Prostate gland (tissue), 2 donors: ENCODE results near the gene SLAMF8.

Experiments
- POLR2A ChIP-seq: fragments of 450-650 bp; IDR thresholded peaks from one replicate; pipeline ENCODE4 v1.6.1; 2016; ENCODE audit warnings: antibody characterized with exemption, mild to moderate bottlenecking
- POLR2AphosphoS5 ChIP-seq: sonication (generic); formaldehyde crosslinking; IDR thresholded peaks from one replicate; pipeline ENCODE4 v1.6.1; 2017; ENCODE audit warnings: antibody characterized with exemption
- TF ChIP-seq, protein P1 (sequence below), 4 experiments: fragments of 200-600 bp in 2 of 4; fragments of 450-650 bp in 2 of 4; sonication (generic) in 2 of 4; IDR thresholded peaks; 1 replicate in 3 of 4; 2 replicates in 1 of 4; pipeline ENCODE4 v1.5.1; 2016 to 2019; ENCODE audit warnings: antibody characterized with exemption in 4 of 4, mild to moderate bottlenecking in 2 of 4, moderate library complexity in 2 of 4

DNA sequence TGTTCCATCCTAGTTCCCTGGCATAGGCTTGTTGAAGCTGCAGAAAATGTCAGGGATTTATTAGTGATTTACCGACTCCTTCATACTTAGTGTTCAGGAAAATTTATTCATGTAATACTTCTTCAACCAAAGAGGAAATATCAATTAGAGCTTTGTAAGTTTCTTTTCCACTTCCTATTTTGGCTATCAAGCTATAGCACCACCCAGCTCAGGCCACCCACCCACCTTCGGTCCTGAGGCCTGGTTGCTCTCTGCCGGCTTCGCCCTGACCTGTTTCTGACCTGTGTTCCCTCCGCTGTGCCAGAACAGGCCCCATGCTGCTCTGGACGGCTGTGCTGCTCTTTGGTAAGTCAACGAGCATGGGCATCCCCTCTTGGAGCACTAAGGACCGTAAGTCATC lies 24.6 kb upstream of the SLAMF8 start, which contains the start of gene FCRL6:
- no peak for TF ChIP-seq POLR2A
- TF ChIP-seq, protein P1, sequence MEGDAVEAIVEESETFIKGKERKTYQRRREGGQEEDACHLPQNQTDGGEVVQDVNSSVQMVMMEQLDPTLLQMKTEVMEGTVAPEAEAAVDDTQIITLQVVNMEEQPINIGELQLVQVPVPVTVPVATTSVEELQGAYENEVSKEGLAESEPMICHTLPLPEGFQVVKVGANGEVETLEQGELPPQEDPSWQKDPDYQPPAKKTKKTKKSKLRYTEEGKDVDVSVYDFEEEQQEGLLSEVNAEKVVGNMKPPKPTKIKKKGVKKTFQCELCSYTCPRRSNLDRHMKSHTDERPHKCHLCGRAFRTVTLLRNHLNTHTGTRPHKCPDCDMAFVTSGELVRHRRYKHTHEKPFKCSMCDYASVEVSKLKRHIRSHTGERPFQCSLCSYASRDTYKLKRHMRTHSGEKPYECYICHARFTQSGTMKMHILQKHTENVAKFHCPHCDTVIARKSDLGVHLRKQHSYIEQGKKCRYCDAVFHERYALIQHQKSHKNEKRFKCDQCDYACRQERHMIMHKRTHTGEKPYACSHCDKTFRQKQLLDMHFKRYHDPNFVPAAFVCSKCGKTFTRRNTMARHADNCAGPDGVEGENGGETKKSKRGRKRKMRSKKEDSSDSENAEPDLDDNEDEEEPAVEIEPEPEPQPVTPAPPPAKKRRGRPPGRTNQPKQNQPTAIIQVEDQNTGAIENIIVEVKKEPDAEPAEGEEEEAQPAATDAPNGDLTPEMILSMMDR (IDR thresholded peaks at IDR 0.05), result no peak
- no peak for TF ChIP-seq POLR2AphosphoS5
